ENCODE results near the gene SGCD.

The SGCD gene

GRCh38 chr5:156707750-156708149, 380.8 kb downstream of the SGCD start:
- no peak overlapping the region for H3K4me3 ChIP-seq (ENCODE audit: low read length)
- TF ChIP-seq CTCF (IDR thresholded peaks at IDR 0.05; ENCODE audit: insufficient read depth, low read depth, low read length, missing control alignments): no peak
- no peak for DNase-seq (ENCODE audit: low read depth)

GRCh38 chr5:156715287-156715686, 388.3 kb downstream of the SGCD start:
- DNase-seq (ENCODE audit: low read depth): no peak
- no peak for TF ChIP-seq CTCF (IDR thresholded peaks at IDR 0.05; ENCODE audit: insufficient read depth, low read depth, low read length, missing control alignments)

GRCh38 chr5:156716591-156717380, 389.8 kb downstream of the SGCD start:
- TF ChIP-seq CTCF (IDR thresholded peaks at IDR 0.05; ENCODE audit: insufficient read depth, low read depth, low read length, missing control alignments): no peak
- DNase-seq (ENCODE audit: low read depth): no peak
- H3K4me3 ChIP-seq (ENCODE audit: low read length): no peak overlapping the region

More at GRCh38 chr5:156715287-156715686, 388.3 kb downstream of the SGCD start:
- H3K4me3 ChIP-seq (ENCODE audit: low read length): no peak overlapping the region

- DNase-seq (ENCODE audit: low read depth): no peak
- TF ChIP-seq CTCF (IDR thresholded peaks at IDR 0.05; ENCODE audit: insufficient read depth, low read depth, low read length, missing control alignments): no peak
- H3K4me3 ChIP-seq (ENCODE audit: low read length): no peak overlapping the region
Observed at GRCh38 chr5:156718985-156719384, 392.0 kb downstream of the SGCD start.

GRCh38 chr5:156722358-156722757, 395.4 kb downstream of the SGCD start:
- no peak for DNase-seq (ENCODE audit: low read depth)
- H3K4me3 ChIP-seq (ENCODE audit: low read length): no peak overlapping the region
- TF ChIP-seq CTCF (IDR thresholded peaks at IDR 0.05; ENCODE audit: insufficient read depth, low read depth, low read length, missing control alignments): no peak

- DNase-seq (ENCODE audit: low read depth): no peak
- TF ChIP-seq CTCF (IDR thresholded peaks at IDR 0.05; ENCODE audit: insufficient read depth, low read depth, low read length, missing control alignments): no peak
- no peak overlapping the region for H3K4me3 ChIP-seq (ENCODE audit: low read length)
Observed at GRCh38 chr5:156735477-156735876, 408.5 kb downstream of the SGCD start.

GRCh38 chr5:156741516-156741915, 414.6 kb downstream of the SGCD start:
- no peak for DNase-seq (ENCODE audit: low read depth)
- H3K4me3 ChIP-seq (ENCODE audit: low read length): no peak overlapping the region
- TF ChIP-seq CTCF (IDR thresholded peaks at IDR 0.05; ENCODE audit: insufficient read depth, low read depth, low read length, missing control alignments): no peak

Measured in epithelial cell of esophagus (primary cell).